Esophagus muscularis mucosa (tissue), 4 donors: ENCODE results near the gene ELF2.

Experiments
- EP300 ChIP-seq: sonication (generic); formaldehyde crosslinking; IDR thresholded peaks from one replicate; pipeline ENCODE4 v1.6.1; 2017; ENCODE audit warnings: antibody characterized with exemption
- POLR2A ChIP-seq: fragments of 450-650 bp; IDR thresholded peaks from one replicate; pipeline ENCODE4 v1.6.1; 2017; ENCODE audit warnings: antibody characterized with exemption, moderate library complexity, mild to moderate bottlenecking, low read depth
- POLR2AphosphoS5 ChIP-seq, 2 donors: sonication (generic); formaldehyde crosslinking; IDR thresholded peaks; one replicate each; pipeline ENCODE4 v1.6.1; 2017; ENCODE audit warnings: antibody characterized with exemption in 2 of 2
- TF ChIP-seq, protein P1 (sequence below), 3 experiments: fragments of 200-600 bp in 2 of 3; fragments of 450-650 bp in 1 of 3; sonication (generic) in 2 of 3; IDR thresholded peaks; one replicate each; pipeline ENCODE4 v1.5.1; 2017 to 2019; ENCODE audit warnings: antibody characterized with exemption in 3 of 3, mild to moderate bottlenecking in 2 of 3, moderate library complexity in 1 of 3

- TF ChIP-seq, protein P1, sequence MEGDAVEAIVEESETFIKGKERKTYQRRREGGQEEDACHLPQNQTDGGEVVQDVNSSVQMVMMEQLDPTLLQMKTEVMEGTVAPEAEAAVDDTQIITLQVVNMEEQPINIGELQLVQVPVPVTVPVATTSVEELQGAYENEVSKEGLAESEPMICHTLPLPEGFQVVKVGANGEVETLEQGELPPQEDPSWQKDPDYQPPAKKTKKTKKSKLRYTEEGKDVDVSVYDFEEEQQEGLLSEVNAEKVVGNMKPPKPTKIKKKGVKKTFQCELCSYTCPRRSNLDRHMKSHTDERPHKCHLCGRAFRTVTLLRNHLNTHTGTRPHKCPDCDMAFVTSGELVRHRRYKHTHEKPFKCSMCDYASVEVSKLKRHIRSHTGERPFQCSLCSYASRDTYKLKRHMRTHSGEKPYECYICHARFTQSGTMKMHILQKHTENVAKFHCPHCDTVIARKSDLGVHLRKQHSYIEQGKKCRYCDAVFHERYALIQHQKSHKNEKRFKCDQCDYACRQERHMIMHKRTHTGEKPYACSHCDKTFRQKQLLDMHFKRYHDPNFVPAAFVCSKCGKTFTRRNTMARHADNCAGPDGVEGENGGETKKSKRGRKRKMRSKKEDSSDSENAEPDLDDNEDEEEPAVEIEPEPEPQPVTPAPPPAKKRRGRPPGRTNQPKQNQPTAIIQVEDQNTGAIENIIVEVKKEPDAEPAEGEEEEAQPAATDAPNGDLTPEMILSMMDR (IDR thresholded peaks at IDR 0.05), result no peak
- TF ChIP-seq EP300 (no peak), POLR2AphosphoS5 (IDR thresholded peaks at IDR 0.05) (no peak), POLR2A (no peak)
Observed at GRCh38 chr4:139209470-139210063, 32.5 kb upstream of the ELF2 start.
